ENCODE measurements around the gene FBXO9.

FBXO9 gene

DNA sequence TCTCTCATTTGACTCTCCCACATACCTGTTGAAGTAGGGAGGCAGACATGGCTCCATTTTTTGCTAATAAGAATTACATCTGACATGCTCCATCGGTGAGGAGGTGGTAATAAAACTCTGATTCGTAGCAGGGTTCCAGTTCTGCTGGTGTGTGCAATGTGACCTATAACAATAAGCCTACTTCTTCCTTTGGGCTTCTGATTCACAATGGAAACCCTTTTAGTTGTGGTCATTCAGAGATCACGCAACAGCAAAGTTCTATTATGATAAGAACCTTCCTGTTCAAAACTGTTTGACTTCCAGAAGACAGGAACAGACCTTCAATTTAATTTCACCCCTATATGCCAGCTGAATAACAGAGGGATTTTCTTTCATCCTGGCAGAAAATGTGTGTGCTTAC lies 38.7 kb upstream of the FBXO9 start:
- Histone ChIP-seq H3K27me3 (replicated peaks; ENCODE audit: control insufficient read depth, insufficient read depth, low read length) (no peaks in the 10 kb centered on the region), H3K36me3 (ENCODE audit: control insufficient read depth, insufficient read depth, low read length) (no peaks in the 10 kb centered on the region), H3K4me3 (replicated peaks; ENCODE audit: low read depth, low read length) (no peak overlapping the region)
- no peak for DNase-seq (ENCODE audit: extremely low read depth, insufficient read length)
- TF ChIP-seq, protein P1, sequence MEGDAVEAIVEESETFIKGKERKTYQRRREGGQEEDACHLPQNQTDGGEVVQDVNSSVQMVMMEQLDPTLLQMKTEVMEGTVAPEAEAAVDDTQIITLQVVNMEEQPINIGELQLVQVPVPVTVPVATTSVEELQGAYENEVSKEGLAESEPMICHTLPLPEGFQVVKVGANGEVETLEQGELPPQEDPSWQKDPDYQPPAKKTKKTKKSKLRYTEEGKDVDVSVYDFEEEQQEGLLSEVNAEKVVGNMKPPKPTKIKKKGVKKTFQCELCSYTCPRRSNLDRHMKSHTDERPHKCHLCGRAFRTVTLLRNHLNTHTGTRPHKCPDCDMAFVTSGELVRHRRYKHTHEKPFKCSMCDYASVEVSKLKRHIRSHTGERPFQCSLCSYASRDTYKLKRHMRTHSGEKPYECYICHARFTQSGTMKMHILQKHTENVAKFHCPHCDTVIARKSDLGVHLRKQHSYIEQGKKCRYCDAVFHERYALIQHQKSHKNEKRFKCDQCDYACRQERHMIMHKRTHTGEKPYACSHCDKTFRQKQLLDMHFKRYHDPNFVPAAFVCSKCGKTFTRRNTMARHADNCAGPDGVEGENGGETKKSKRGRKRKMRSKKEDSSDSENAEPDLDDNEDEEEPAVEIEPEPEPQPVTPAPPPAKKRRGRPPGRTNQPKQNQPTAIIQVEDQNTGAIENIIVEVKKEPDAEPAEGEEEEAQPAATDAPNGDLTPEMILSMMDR (IDR thresholded peaks at IDR 0.05; ENCODE audit: insufficient read depth, low read length, poor library complexity, severe bottlenecking), result no peak

DNA sequence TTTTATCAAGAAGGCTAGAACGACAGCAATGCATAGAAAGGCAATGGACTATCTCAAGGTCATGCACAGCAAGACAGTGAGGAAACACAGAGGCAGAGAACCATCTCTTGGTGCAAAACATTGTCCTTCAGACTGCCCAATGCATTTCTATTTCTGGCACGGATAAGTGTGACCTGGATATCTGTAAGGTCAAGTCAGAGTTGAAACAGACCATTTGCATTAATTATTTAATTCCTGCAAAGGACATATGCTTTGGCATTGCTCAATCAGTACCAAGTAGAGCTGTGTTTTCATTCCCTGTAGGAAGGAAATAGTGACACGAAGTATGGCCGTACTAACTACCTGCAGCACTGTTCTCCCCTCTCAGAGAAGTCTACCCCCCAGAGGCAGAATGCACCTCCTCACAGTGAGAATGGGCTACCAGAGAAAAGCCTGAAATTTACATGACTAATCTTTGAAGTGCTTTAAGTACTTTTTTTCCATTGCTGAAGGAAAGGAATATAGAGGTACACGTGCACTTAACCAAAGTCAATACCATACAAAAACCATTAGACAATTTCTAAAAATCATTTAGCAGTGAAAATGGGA lies 38.0 kb upstream of the FBXO9 start:
- no peak for DNase-seq (ENCODE audit: extremely low read depth, insufficient read length)
- no peak overlapping the region for H3K4me3 ChIP-seq (replicated peaks; ENCODE audit: low read depth, low read length)
- H3K27me3 ChIP-seq (replicated peaks; ENCODE audit: control insufficient read depth, insufficient read depth, low read length), result no peaks in the 10 kb centered on the region
- TF ChIP-seq, protein P1 (IDR thresholded peaks at IDR 0.05; ENCODE audit: insufficient read depth, low read length, poor library complexity, severe bottlenecking), result no peak
- no peaks in the 10 kb centered on the region for H3K36me3 ChIP-seq (ENCODE audit: control insufficient read depth, insufficient read depth, low read length)

DNA sequence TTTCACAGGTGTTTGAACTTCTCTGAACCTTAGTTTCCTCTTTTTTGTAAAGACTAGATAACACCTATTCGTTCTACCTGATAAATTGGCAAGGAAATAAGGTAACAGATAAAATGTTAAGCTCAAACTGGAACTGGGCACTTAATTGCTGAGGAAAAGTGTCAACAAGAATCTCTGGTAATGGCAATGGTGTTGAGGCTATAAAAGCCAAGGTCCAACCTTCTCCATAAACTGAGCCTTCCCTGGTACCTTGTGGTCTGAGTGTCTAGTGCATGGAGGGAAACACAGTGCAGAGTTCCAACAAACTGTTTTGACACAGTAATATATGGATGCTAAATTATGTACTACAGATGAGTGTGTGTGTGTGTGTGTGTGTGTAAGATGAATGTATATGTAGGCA lies 36.7 kb upstream of the FBXO9 start:
- Histone ChIP-seq H3K36me3 (ENCODE audit: control insufficient read depth, insufficient read depth, low read length) (no peaks in the 10 kb centered on the region), H3K27me3 (replicated peaks; ENCODE audit: control insufficient read depth, insufficient read depth, low read length) (no peaks in the 10 kb centered on the region), H3K4me3 (replicated peaks; ENCODE audit: low read depth, low read length) (no peak overlapping the region)
- TF ChIP-seq, protein P1 (IDR thresholded peaks at IDR 0.05; ENCODE audit: insufficient read depth, low read length, poor library complexity, severe bottlenecking), result no peak
- DNase-seq (ENCODE audit: extremely low read depth, insufficient read length), result no peak

DNA sequence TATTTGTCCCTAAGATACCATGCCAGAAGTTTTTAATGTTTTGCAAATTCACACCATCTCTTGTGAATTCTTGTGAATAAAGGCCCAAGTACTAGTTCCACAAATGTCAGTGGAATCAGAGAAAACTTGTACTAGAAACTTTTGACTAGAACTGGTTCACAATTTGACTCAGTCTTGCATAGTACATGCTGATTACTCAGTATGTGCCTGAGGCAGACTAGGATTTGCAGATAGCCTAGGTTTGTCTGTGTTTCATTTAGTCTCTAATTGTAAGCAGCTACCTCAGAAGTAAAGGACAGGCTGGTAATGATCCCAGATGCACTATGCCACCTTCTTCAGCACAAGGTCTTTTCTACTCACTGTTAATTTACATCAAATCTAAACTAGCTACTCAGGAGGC lies 35.9 kb upstream of the FBXO9 start:
- DNase-seq (ENCODE audit: extremely low read depth, insufficient read length), result no peak
- no peaks in the 10 kb centered on the region for H3K27me3 ChIP-seq (replicated peaks; ENCODE audit: control insufficient read depth, insufficient read depth, low read length)
- H3K36me3 ChIP-seq (ENCODE audit: control insufficient read depth, insufficient read depth, low read length), result no peaks in the 10 kb centered on the region
- H3K4me3 ChIP-seq (replicated peaks; ENCODE audit: low read depth, low read length), result no peak overlapping the region
- TF ChIP-seq, protein P1 (IDR thresholded peaks at IDR 0.05; ENCODE audit: insufficient read depth, low read length, poor library complexity, severe bottlenecking), result no peak

DNA sequence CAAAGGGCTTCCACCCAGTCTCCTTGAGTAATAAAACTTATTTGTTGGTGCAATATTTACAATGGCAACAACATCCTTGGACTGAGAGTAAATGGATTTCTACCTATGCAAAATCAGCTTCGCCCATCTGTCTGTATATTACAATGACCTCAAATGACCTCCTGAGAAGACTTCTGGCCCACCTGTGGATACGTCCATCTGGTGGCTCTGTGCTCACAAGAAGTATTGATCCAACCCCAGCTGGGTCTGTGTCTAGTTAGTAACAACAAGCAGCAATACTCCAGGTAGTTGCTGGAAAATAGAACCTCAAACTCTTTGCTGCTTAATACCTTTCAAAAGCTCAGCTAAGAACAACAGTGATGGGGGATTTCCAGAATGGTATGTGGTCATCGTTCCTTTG lies 35.4 kb upstream of the FBXO9 start:
- no peak for DNase-seq (ENCODE audit: extremely low read depth, insufficient read length)
- TF ChIP-seq, protein P1 (IDR thresholded peaks at IDR 0.05; ENCODE audit: insufficient read depth, low read length, poor library complexity, severe bottlenecking), result no peak
- H3K27me3 ChIP-seq (replicated peaks; ENCODE audit: control insufficient read depth, insufficient read depth, low read length), result no peaks in the 10 kb centered on the region
- no peaks in the 10 kb centered on the region for H3K36me3 ChIP-seq (ENCODE audit: control insufficient read depth, insufficient read depth, low read length)
- no peak overlapping the region for H3K4me3 ChIP-seq (replicated peaks; ENCODE audit: low read depth, low read length)

DNA sequence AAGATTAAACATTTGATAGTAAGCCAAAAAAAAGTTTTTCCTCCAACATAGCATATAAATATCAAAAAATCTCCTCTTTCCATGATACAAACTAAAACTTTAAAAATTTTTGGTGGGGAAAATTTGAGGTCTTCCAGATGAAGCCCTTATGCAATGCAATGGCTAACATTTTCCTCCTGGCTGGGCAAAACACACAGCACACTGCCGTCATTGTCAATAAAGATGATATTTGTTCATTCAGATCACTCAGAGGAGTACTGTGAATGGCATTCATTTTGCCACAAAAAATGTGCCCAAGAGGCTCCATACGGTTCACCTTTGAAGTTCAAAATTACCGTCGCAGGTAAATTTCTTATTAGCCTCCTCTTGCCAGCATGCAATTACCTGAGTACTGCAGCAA lies 33.9 kb upstream of the FBXO9 start:
- H3K4me3 ChIP-seq (replicated peaks; ENCODE audit: low read depth, low read length), result no peak overlapping the region
- TF ChIP-seq, protein P1 (IDR thresholded peaks at IDR 0.05; ENCODE audit: insufficient read depth, low read length, poor library complexity, severe bottlenecking), result no peak
- DNase-seq (ENCODE audit: extremely low read depth, insufficient read length), result no peak
- no peaks in the 10 kb centered on the region for H3K27me3 ChIP-seq (replicated peaks; ENCODE audit: control insufficient read depth, insufficient read depth, low read length)
- H3K36me3 ChIP-seq (ENCODE audit: control insufficient read depth, insufficient read depth, low read length), result no peaks in the 10 kb centered on the region
